Liver (tissue), 9 donors: Measurements from ENCODE around the gene TRABD. TPM values are rescaled to one million over a fixed set of nuclear protein-coding genes. Genes with fewer than 3 reads are reported as not detected.
A peak's percentile ranks its signal among the peaks of the same experiment; 100 is the strongest.

Source experiments
- DNase-seq: peaks from one replicate; pipeline ENCODE4 v3.0.0-alpha.2; 2017; ENCODE audit warnings: low spot score
- H3K27ac ChIP-seq, 2 donors: one replicate each; pipeline ENCODE4 v1.7.0; 2013; ENCODE audit warnings: inconsistent platforms in 2 of 2, low read length in 2 of 2, control low read depth in 1 of 2, low read depth in 1 of 2, mild to moderate bottlenecking in 1 of 2
- H3K27me3 ChIP-seq, 4 donors: one replicate each; pipeline versions ENCODE4 v1.6.1 to v1.7.0; 2013; ENCODE audit warnings: low read length in 3 of 4, inconsistent platforms in 1 of 4, mild to moderate bottlenecking in 1 of 4, moderate library complexity in 1 of 4; ENCODE audit not compliant: control insufficient read depth in 4 of 4, insufficient read depth in 4 of 4
- H3K36me3 ChIP-seq, 4 donors: one replicate each; pipeline versions ENCODE4 v1.6.1 to v1.7.0; 2013; ENCODE audit warnings: low read length in 3 of 4, mild to moderate bottlenecking in 3 of 4, low read depth in 1 of 4, moderate library complexity in 1 of 4; ENCODE audit not compliant: control insufficient read depth in 4 of 4, insufficient read depth in 3 of 4
- H3K4me1 ChIP-seq, 4 donors: one replicate each; pipeline versions ENCODE4 v1.6.1 to v1.7.0; 2013; ENCODE audit warnings: low read length in 3 of 4, mild to moderate bottlenecking in 3 of 4, moderate library complexity in 1 of 4; ENCODE audit not compliant: control insufficient read depth in 4 of 4, insufficient read depth in 4 of 4
- H3K4me3 ChIP-seq, 3 donors: one replicate each; pipeline versions ENCODE4 v1.6.1 to v1.7.0; 2013; ENCODE audit warnings: low read length in 3 of 3, control low read depth in 1 of 3, low read depth in 1 of 3, mild to moderate bottlenecking in 1 of 3
- H3K9ac ChIP-seq, 2 donors: one replicate each; pipeline ENCODE4 v1.7.0; 2013; ENCODE audit warnings: low read length in 2 of 2, mild to moderate bottlenecking in 2 of 2, moderate library complexity in 2 of 2, control low read depth in 1 of 2, low read depth in 1 of 2
- H3K9me3 ChIP-seq, 4 donors: one replicate each; pipeline versions ENCODE4 v1.6.1 to v1.7.0; 2013; ENCODE audit warnings: low read length in 3 of 4; ENCODE audit not compliant: control insufficient read depth in 4 of 4
- ATF3 ChIP-seq: IDR thresholded peaks from 2 replicates; pipeline ENCODE4 v1.6.1; 2016; ENCODE audit warnings: antibody characterized with exemption
- EGR1 ChIP-seq, 2 donors: IDR thresholded peaks; 2 replicates each; pipeline ENCODE4 v1.6.1; 2016 to 2018; ENCODE audit warnings: antibody characterized with exemption in 2 of 2, low read depth in 2 of 2
- FOXA1 ChIP-seq: IDR thresholded peaks from 2 replicates; pipeline ENCODE4 v1.6.1; 2016; ENCODE audit warnings: antibody characterized with exemption
- FOXA2 ChIP-seq: IDR thresholded peaks from 2 replicates; pipeline ENCODE4 v1.6.1; 2016; ENCODE audit warnings: antibody characterized with exemption
- HNF4A ChIP-seq, 2 donors: conservative IDR thresholded peaks; 2 replicates each; pipeline ENCODE4 v1.6.1; 2016; ENCODE audit warnings: antibody characterized with exemption in 2 of 2, mild to moderate bottlenecking in 2 of 2
- HNF4G ChIP-seq: IDR thresholded peaks from 2 replicates; pipeline ENCODE4 v1.6.1; 2016; ENCODE audit warnings: antibody characterized with exemption
- JUND ChIP-seq, 2 donors: IDR thresholded peaks; 2 replicates each; pipeline ENCODE4 v1.6.1; 2016; ENCODE audit warnings: antibody characterized with exemption in 2 of 2
- MAX ChIP-seq: IDR thresholded peaks from 2 replicates; pipeline ENCODE4 v1.6.1; 2016; ENCODE audit warnings: antibody characterized with exemption
- SP1 ChIP-seq: IDR thresholded peaks from 2 replicates; pipeline ENCODE4 v1.6.1; 2018; ENCODE audit warnings: antibody characterized with exemption, mild to moderate bottlenecking
- TAF1 ChIP-seq: conservative IDR thresholded peaks from 2 replicates; pipeline ENCODE4 v1.6.1; 2016; ENCODE audit warnings: antibody characterized with exemption, mild to moderate bottlenecking
- YY1 ChIP-seq: IDR thresholded peaks from 2 replicates; pipeline ENCODE4 v1.6.1; 2016; ENCODE audit warnings: antibody characterized with exemption, mild to moderate bottlenecking
- whole genome bisulfite sequencing: extraction: QIAGEN DNeasy Blood & Tissue Kit; methylation state at CpG from one replicate; pipeline ENCODE4 v1.1.7; 2013; 5-methylcytosine and 5-hydroxymethylcytosine counted together
- polyA plus RNA-seq, 2 donors: library from polyadenylated mRNA; stranded (reverse) in 1 of 2; unstranded in 1 of 2; fragments of 200-250 nt in 1 of 2; fragments of >200 nt in 1 of 2; fragmentation: Nextera tagmentation in 1 of 2; extraction: Ambion mirVana in 1 of 2; gene quantifications; one replicate each; pipeline versions ENCODE4 v1.2.1 to v1.2.3, GENCODE V29; 2013 to 2015
- total RNA-seq, 2 donors: library from RNA; depleted of rRNA; stranded (reverse); fragments of >200 nt; gene quantifications; one replicate each; pipeline ENCODE4 v1.2.3, GENCODE V29; 2014
- TF ChIP-seq, protein P1 (sequence below): IDR thresholded peaks from 2 replicates; pipeline ENCODE4 v1.6.1; 2016; ENCODE audit warnings: antibody characterized with exemption, mild to moderate bottlenecking
- TF ChIP-seq, protein P2 (sequence below): fragments of 150-350 bp; IDR thresholded peaks from 2 replicates; pipeline ENCODE4 v1.5.1; 2017; ENCODE audit warnings: improper control_type of control experiment, low read depth, low read length; ENCODE audit not compliant: missing input control
- TF ChIP-seq, protein P3 (sequence below): IDR thresholded peaks from 2 replicates; pipeline ENCODE4 v1.6.1; 2016; ENCODE audit warnings: antibody characterized with exemption
- donor health status: healthy.
- donor health status: healthy.
- donor health status: healthy.
- donor health status: healthy.
- donor health status: healthy.

Gene TRABD
- total and polyA plus RNA-seq, 4 donors: 10.5 to 29.7 (median 16.4) TPM

DNA sequence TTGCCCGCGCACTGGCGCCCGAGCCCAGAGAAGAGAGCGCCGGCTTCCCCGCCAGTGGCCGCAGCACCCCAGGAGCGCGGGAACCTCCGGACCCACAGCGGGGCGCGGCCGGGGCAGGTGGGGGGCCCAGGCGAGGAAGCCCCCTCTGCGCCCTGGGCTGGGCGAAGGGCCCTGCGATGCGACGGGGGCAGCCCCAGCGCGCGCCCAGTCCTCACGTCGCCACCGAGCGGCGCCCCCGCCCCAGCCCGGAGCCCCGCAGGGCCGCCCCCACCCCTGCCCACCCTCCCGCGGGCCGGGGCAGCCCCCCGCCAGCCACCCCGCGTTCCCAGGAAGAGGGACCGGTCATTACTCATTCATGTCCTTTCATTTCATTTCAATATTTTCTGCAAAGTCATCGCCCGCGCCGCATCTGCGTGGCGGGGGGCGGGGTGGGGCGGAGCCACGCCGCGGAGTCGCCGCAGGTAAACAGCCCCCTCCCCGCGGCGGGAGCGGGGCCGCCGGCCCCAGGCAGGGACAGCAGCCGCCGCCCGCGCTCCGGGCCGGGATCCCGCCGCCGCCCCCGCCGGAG lies 15.9 kb upstream of the TRABD start (continued):
- TF ChIP-seq, protein P1, sequence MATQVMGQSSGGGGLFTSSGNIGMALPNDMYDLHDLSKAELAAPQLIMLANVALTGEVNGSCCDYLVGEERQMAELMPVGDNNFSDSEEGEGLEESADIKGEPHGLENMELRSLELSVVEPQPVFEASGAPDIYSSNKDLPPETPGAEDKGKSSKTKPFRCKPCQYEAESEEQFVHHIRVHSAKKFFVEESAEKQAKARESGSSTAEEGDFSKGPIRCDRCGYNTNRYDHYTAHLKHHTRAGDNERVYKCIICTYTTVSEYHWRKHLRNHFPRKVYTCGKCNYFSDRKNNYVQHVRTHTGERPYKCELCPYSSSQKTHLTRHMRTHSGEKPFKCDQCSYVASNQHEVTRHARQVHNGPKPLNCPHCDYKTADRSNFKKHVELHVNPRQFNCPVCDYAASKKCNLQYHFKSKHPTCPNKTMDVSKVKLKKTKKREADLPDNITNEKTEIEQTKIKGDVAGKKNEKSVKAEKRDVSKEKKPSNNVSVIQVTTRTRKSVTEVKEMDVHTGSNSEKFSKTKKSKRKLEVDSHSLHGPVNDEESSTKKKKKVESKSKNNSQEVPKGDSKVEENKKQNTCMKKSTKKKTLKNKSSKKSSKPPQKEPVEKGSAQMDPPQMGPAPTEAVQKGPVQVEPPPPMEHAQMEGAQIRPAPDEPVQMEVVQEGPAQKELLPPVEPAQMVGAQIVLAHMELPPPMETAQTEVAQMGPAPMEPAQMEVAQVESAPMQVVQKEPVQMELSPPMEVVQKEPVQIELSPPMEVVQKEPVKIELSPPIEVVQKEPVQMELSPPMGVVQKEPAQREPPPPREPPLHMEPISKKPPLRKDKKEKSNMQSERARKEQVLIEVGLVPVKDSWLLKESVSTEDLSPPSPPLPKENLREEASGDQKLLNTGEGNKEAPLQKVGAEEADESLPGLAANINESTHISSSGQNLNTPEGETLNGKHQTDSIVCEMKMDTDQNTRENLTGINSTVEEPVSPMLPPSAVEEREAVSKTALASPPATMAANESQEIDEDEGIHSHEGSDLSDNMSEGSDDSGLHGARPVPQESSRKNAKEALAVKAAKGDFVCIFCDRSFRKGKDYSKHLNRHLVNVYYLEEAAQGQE: no peak

GRCh38 chr22:50170453-50171318 lies 15.0 kb upstream of the TRABD start, which contains the start of gene PANX2:
TSS of gene PANX2 (plus strand) at chr22:50170731. CDS start at chr22:50170731, 0 bp downstream.
- Histone ChIP-seq H3K9ac (no peak within 1 kb of the TSS), H3K4me1 (peaks cover 0 to 19% (median 11%) of the 10 kb centered on the region in 4 donors), H3K9me3 (no peaks in the 10 kb centered on the region), H3K27me3 (no peaks in the 10 kb centered on the region), H3K36me3 (no peaks in the 10 kb centered on the region), H3K4me3 (peak within 1 kb of the TSS in 1 of 3 donors; percentile 88), H3K27ac (peak within 1 kb of the TSS in 1 of 2 donors; percentile 40)
- 9% methylated on average over 105 of the region's 105 CpGs for WGBS
- DNase-seq: no peak
- TF ChIP-seq, protein P2, sequence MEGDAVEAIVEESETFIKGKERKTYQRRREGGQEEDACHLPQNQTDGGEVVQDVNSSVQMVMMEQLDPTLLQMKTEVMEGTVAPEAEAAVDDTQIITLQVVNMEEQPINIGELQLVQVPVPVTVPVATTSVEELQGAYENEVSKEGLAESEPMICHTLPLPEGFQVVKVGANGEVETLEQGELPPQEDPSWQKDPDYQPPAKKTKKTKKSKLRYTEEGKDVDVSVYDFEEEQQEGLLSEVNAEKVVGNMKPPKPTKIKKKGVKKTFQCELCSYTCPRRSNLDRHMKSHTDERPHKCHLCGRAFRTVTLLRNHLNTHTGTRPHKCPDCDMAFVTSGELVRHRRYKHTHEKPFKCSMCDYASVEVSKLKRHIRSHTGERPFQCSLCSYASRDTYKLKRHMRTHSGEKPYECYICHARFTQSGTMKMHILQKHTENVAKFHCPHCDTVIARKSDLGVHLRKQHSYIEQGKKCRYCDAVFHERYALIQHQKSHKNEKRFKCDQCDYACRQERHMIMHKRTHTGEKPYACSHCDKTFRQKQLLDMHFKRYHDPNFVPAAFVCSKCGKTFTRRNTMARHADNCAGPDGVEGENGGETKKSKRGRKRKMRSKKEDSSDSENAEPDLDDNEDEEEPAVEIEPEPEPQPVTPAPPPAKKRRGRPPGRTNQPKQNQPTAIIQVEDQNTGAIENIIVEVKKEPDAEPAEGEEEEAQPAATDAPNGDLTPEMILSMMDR: no peak
- no peak for TF ChIP-seq FOXA1
- no peak for TF ChIP-seq HNF4G
- TF ChIP-seq HNF4A (conservative IDR thresholded peaks at IDR 0.05): no peak
- no peak for TF ChIP-seq JUND (IDR thresholded peaks at IDR 0.05)

- H3K4me1 ChIP-seq: peaks cover 0 to 19% (median 11%) of the 10 kb centered on the region in 4 donors
- 75% methylated on average over 15 of the region's 15 CpGs for WGBS
Measured at GRCh38 chr22:50171319-50171964, 14.3 kb upstream of the TRABD start.

More at GRCh38 chr22:50171319-50171964, 14.3 kb upstream of the TRABD start:
- Histone ChIP-seq H3K9ac (no peak overlapping the region), H3K9me3 (no peaks in the 10 kb centered on the region), H3K27me3 (no peaks in the 10 kb centered on the region), H3K4me3 (peak overlapping the region in 1 of 3 donors; percentile 88), H3K27ac (peak overlapping the region in 1 of 2 donors; percentile 40), H3K36me3 (no peaks in the 10 kb centered on the region)
- DNase-seq: no peak
- TF ChIP-seq ATF3 (no peak), YY1 (no peak), MAX (no peak), FOXA1 (no peak), SP1 (no peak), HNF4G (no peak), TAF1 (no peak), EGR1 (IDR thresholded peaks at IDR 0.05; ENCODE audit: low read depth in 2 of 2) (no peak), FOXA2 (no peak), JUND (IDR thresholded peaks at IDR 0.05) (no peak)
- TF ChIP-seq, protein P3, sequence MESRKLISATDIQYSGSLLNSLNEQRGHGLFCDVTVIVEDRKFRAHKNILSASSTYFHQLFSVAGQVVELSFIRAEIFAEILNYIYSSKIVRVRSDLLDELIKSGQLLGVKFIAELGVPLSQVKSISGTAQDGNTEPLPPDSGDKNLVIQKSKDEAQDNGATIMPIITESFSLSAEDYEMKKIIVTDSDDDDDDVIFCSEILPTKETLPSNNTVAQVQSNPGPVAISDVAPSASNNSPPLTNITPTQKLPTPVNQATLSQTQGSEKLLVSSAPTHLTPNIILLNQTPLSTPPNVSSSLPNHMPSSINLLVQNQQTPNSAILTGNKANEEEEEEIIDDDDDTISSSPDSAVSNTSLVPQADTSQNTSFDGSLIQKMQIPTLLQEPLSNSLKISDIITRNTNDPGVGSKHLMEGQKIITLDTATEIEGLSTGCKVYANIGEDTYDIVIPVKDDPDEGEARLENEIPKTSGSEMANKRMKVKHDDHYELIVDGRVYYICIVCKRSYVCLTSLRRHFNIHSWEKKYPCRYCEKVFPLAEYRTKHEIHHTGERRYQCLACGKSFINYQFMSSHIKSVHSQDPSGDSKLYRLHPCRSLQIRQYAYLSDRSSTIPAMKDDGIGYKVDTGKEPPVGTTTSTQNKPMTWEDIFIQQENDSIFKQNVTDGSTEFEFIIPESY: no peak
- TF ChIP-seq, protein P1: no peak
